Stimulated activated CD4-positive, alpha-beta T cell treated with anti-CD3 and anti-CD28 coated beads, Interleukin-15, amount 100 ng/mL, for 48 hours (primary cell): Measurements from ENCODE around the gene TMEM74B.
"Not testable (repeated sequence)": the region's sequence is repeated elsewhere in the genome, so short reads cannot be mapped to it uniquely, and the experiment has no call there.

ENCODE experiments used
- DNase-seq, 2 donors: peaks; one replicate each; pipeline ENCODE4 v3.0.0-alpha.2; 2020; ENCODE audit warnings: low read depth in 2 of 2

Gene TMEM74B

GRCh38 chr20:1180949-1181348 is 3.8 kb downstream of the TMEM74B start:
- DNase-seq, result no peak

DNA sequence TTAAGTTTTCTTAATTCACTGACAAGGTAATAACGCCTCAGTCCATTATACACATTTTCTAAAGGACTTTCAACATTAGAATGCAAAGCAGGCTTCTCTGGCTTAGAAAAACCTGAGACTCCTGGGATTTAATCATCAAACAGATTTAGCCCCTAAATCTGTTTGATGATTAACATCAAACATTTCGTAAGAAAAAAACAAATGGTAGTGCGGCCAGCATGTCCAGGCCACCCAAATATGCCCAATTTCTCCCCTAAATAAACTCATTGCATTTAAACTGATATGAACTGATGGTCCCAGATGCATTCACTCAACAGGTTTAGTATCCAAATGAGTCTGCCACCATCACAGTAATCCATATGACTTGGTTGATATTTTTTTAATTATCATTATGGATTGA is 6.2 kb downstream of the TMEM74B start:
- DNase-seq, result no peak

DNA sequence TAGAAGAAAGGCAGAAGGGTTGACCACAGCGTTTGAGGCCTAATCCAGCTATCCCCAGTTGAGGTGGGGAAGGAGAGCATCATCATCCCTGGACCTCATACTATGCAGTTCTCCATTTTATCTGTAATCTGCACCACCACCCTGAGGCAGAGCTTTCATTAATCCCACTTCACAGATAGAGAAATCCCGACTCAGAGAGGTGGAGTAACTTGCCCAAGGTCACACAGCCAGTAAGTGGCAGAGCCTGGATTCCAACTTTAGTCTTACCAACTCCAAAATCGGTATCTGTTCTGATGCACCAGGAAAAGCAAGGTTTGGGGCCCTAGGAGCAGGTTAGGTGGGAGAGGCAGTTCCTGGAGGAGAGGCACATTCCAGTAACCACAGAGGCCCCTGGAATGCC is 6.7 kb downstream of the TMEM74B start:
- no peak for DNase-seq

- DNase-seq, result no peak
These were observed 7.1 kb downstream of the TMEM74B start for GRCh38 chr20:1177680-1178079.

- DNase-seq, result no peak
These were observed 10.0 kb downstream of the TMEM74B start for GRCh38 chr20:1174787-1175186.

GRCh38 chr20:1173698-1174097 is 11.1 kb downstream of the TMEM74B start:
- DNase-seq, result no peak

- no peak for DNase-seq
These were observed 13.2 kb downstream of the TMEM74B start for GRCh38 chr20:1171461-1172093.

DNA sequence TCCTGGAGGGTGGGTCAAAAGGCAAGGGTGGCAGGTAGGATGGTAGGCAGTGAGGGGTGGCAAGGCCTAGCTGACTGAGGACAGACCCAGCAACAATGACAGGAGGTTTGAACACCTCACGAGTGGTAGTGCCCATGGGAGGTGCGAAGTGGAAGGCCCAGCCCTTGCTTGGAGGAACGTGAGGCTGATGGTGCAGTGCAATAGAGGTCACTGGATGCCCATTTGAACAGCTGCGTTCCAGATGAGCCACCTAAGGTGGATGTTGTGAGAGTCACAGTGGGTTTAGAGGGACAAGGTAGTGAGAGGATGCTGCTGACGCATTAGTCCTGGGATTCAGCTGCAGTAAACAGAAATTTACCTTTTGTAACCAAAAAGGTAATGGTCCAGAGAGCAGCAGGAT is 15.6 kb downstream of the TMEM74B start:
- no peak for DNase-seq

DNA sequence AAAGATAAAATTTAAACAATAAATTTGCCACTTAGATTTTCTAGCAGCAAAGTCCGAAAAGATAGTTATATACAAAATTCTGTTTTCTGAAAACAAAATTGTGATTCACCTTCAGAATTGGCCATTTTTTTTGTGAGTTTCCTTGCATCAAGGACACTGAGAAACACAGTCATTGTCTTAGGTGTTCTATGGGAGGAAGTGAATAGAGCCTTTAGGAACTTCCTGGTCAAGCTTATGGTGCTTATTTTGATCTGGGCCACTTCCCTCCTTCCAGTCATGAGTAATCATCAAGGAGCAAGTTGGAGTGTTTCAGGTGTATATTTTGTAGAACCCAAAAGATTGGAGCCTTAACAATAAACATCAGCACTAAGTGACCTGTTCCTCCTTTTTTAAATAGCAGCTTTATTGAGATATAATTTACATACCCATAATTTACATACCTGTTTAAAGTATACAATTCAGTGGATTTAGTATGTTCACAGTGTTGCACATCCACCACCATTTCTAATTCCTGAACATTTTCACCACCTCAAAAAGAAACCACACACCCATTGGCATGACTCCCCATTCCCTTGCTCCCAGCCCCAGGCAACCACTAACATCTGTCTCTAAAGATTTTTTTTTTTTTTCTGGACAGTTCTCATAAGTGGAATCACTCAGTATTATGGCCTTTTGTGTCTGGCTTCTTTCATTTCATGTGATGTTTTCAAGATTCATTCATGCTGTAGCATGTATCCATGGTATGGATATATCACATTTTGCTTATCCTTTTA is 17.6 kb downstream of the TMEM74B start:
- DNase-seq, result no peak

DNA sequence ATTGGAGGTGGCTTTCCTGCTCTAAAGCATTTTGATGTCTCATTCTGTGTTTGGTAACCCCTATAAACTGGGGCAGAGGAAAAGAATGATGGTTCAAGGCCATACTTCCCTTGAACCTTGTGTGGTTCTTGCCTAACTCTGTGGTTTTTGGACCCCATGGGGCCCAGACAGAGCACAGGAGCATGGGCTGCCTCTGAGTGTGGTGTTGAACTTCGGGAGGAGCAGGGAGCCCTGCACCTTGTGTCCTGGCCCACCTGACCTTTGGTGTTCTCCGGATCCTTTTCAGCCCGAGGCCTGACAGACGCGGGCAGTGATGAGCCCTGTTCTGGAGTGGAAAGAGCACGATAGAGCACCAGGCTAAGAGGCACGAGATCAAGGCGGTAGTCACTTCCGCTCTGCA is 18.8 kb downstream of the TMEM74B start:
- no peak for DNase-seq

DNA sequence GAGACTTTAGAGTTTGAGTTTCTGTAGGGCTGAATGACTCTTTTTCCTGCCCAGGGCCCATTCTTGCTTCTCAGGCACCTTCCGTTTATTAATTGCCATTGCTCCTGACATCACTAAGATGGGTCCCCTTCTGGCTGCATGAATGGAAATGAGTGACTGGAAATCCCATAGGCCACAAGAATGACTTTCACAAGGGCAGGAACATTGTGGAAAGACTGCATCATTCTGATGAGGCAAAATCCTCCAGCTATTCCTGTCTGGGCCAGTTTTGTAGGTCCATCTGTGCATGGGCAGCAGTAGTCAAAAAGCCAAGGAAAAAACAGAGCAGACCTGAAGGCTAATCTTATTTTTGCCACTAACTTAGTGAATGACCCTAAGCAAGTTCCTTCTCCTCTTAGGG is 19.3 kb downstream of the TMEM74B start:
- no peak for DNase-seq

GRCh38 chr20:1164871-1165270 is 19.9 kb downstream of the TMEM74B start:
- no peak for DNase-seq

- no peak for DNase-seq
These were observed 21.1 kb downstream of the TMEM74B start for GRCh38 chr20:1163653-1164052.

DNA sequence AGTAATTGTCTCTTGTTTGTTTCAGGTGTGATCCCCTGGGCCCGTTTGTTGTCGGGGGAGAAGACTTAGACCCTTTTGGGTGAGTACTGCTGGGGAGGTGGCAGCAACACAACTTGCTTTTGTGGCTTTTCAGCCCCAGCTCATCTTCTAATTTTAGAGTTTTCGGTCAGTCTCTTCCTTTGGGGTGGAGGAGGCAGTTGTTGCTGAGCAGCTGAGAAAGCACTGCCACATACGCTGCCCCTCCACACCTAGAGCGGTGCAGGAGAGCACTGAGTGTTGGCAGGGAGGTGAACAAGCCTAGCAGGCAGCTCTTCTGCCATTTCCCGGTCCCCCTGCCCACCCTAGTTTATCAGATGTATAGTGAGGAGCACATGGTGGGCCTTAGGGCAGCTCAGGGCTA is 21.7 kb downstream of the TMEM74B start:
- DNase-seq, result no peak

DNA sequence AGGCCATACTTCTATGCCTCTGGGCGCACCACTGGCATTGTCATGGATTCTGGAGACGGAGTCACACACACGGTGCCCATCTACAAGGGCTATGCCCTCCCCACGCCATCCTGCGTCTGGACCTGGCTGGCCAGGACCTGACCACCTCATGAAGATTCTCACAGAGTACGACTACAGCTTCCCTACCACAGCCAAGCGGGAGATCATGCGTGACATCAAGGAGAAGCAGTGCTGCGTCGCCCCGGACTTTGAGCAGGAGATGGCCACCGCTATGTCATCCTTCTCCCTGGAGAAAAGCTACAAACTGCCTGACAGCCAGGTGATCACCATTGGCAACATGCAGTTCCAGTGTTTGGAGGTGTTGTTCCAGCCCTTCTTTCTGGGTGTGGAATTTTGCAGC is 23.8 kb downstream of the TMEM74B start:
- no peak for DNase-seq

DNA sequence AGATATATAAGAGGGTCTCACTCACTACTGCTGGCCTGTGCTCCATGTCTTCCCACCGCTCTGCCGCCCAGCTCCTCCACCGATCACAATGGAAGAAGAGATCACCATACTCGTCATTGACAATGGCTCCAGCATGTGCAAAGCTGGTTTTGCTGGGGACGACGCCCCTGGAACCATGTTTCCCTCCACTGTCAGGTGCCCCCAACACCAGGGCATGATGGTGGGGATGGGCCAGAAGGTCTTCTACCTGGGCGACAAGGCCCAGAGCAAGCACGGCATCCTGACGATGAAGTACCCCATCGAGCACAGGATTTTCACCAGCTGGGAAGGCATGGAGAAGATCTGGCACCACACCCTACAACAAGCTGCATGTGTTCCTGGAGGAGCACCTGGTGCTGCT is 24.3 kb downstream of the TMEM74B start:
- no peak for DNase-seq

GRCh38 chr20:1155342-1155741 is 29.4 kb downstream of the TMEM74B start:
- DNase-seq, result no peak

DNA sequence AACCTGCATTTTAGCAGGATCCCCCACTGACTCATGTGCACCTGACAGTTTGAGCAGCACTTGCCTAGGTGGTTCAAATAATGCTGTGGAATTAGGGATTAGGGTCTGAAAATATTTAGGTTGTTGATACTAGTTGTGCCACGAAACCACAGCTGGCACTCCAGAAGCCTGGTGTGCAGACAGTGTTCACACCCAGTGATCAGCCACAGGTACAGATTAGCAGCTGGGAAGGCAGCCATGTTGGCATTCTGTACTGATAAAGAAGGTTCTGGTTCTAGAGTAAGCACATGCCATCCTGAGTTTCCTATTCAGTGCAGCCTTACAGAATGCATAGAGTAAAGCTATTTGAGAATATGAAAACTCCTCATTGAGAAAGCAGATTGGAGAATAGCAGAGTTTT is 30.1 kb downstream of the TMEM74B start:
- DNase-seq, result no peak

DNA sequence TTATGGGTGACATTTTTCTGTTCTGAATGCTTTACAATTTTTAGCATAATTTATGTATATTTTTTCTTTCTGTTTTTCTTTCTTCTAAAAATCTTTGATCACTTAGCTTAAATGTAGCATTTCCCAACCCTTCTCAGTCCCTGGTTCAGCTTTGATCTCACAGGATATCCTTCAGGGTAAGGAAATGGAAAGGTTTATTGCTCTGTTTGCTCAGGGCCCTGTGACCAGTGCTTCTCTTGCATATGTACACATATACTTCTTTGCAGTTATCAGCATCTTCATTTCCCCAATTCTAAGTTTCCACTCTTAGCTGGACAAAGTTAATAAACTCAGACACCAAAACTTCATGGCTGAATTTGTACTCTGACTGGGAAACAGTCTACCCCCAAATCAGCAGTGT is 30.6 kb downstream of the TMEM74B start:
- no peak for DNase-seq

- DNase-seq, result no peak
These were observed 33.8 kb downstream of the TMEM74B start for GRCh38 chr20:1150968-1151367.

- peak in 1 of 2 donors; percentile 12 for DNase-seq
These were observed 34.6 kb downstream of the TMEM74B start for GRCh38 chr20:1150218-1150617.

GRCh38 chr20:1149812-1150211 is 35.0 kb downstream of the TMEM74B start:
- not testable (repeated sequence) for DNase-seq

- DNase-seq, result no peak
These were observed 37.8 kb downstream of the TMEM74B start for GRCh38 chr20:1146957-1147356.
